Loucy (cell line): ENCODE results near the gene SHC4.

ENCODE experiments used
- H2AFZ ChIP-seq: fragments of 200-600 bp; sonication (generic); 2 replicates; pipeline ENCODE4 v1.6.0; 2016; ENCODE audit warnings: antibody characterized with exemption, mild to moderate bottlenecking, low read length, moderate library complexity
- H3F3A ChIP-seq: fragments of 200-600 bp; 2 replicates; pipeline ENCODE4 v1.6.0; 2016; ENCODE audit warnings: antibody characterized with exemption, low read depth, mild to moderate bottlenecking
- H3K27me3 ChIP-seq: fragments of 200-600 bp; sonication (generic); 2 replicates; pipeline ENCODE4 v1.6.1; 2014; ENCODE audit warnings: low read length, mild to moderate bottlenecking; ENCODE audit not compliant: insufficient read depth, poor library complexity, severe bottlenecking
- H3K36me3 ChIP-seq: fragments of 200-600 bp; sonication (generic); 2 replicates; pipeline ENCODE4 v1.6.1; 2016; ENCODE audit warnings: low read length; ENCODE audit not compliant: insufficient read depth
- H3K4me1 ChIP-seq: fragments of 200-600 bp; sonication (generic); 2 replicates; pipeline ENCODE4 v1.5.1; 2014; ENCODE audit warnings: low read length, mild to moderate bottlenecking; ENCODE audit not compliant: insufficient read depth, poor library complexity, severe bottlenecking
- H3K4me2 ChIP-seq: fragments of 200-600 bp; sonication (generic); 2 replicates; pipeline ENCODE4 v1.6.0; 2014; ENCODE audit warnings: antibody characterized with exemption, low read length, low read depth, mild to moderate bottlenecking; ENCODE audit not compliant: poor library complexity, severe bottlenecking
- H3K4me3 ChIP-seq: fragments of 200-600 bp; sonication (generic); 2 replicates; pipeline ENCODE4 v1.5.1; 2014; ENCODE audit warnings: low read length, mild to moderate bottlenecking, mixed read lengths; ENCODE audit not compliant: poor library complexity, severe bottlenecking
- H3K79me2 ChIP-seq: fragments of 200-600 bp; sonication (generic); 2 replicates; pipeline ENCODE4 v1.6.1; 2014; ENCODE audit warnings: low read length; ENCODE audit not compliant: insufficient read depth
- H3K9ac ChIP-seq: fragments of 200-600 bp; sonication (generic); 2 replicates; pipeline ENCODE4 v1.6.0; 2014; ENCODE audit warnings: mild to moderate bottlenecking, low read depth, low read length, moderate library complexity; ENCODE audit not compliant: poor library complexity, severe bottlenecking
- H3K9me2 ChIP-seq: fragments of 200-600 bp; sonication (generic); replicated peaks from 2 replicates; pipeline ENCODE4 v1.6.1; 2016; ENCODE audit warnings: low read depth, low read length, mixed read lengths
- H3K9me3 ChIP-seq: fragments of 200-600 bp; sonication (generic); 2 replicates; pipeline ENCODE4 v1.6.1; 2014; ENCODE audit warnings: mild to moderate bottlenecking, antibody characterized with exemption, low read length, low read depth; ENCODE audit not compliant: insufficient read depth
- H4K20me1 ChIP-seq: fragments of 200-600 bp; sonication (generic); 2 replicates; pipeline ENCODE4 v1.6.0; 2014; ENCODE audit warnings: antibody characterized with exemption, low read length, mild to moderate bottlenecking; ENCODE audit not compliant: insufficient read depth, poor library complexity, severe bottlenecking
- EZH2phosphoT487 ChIP-seq: fragments of 200-600 bp; IDR thresholded peaks from 2 replicates; pipeline ENCODE4 v1.6.1; 2018; ENCODE audit warnings: antibody characterized with exemption, mild to moderate bottlenecking, moderate library complexity, borderline replicate concordance
- TF ChIP-seq, protein P1 (sequence below): fragments of 200-600 bp; sonication (generic); conservative IDR thresholded peaks from 2 replicates; pipeline ENCODE4 v1.5.1; 2014; ENCODE audit warnings: mild to moderate bottlenecking, antibody characterized with exemption, low read length

Gene SHC4

DNA sequence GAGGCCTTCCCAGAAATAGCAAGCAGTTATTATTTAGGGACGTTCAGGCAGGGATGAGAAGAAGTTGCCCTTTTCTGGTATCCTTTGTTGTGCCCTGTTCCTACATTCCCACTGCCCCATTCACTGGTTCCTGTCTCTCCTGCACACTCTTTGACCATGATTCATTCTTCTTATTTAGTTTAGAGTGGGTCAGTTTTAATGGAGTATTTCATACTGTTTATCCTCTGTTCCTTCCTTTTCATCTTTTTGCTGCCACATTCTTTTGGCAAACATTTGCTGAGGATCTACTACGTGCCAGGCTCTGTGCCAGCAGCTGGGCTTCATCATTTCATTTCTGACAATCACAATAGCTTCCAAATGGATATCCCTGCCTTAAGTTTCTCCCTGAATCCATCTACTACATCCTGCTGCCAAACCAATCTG is 97.6 kb downstream of the SHC4 start:
- Histone ChIP-seq H3K79me2 (no peaks in the 10 kb centered on the region), H3F3A (no peaks in the 10 kb centered on the region), H4K20me1 (no peaks in the 10 kb centered on the region), H3K9ac (no peak overlapping the region), H3K9me3 (no peaks in the 10 kb centered on the region), H3K9me2 (no peaks in the 10 kb centered on the region), H3K4me2 (no peak overlapping the region), H3K4me3 (no peak overlapping the region), H3K27me3 (no peaks in the 10 kb centered on the region), H3K4me1 (peaks cover 13% of the 10 kb centered on the region), H2AFZ (no peak overlapping the region), H3K36me3 (no peaks in the 10 kb centered on the region)
- TF ChIP-seq, protein P1, sequence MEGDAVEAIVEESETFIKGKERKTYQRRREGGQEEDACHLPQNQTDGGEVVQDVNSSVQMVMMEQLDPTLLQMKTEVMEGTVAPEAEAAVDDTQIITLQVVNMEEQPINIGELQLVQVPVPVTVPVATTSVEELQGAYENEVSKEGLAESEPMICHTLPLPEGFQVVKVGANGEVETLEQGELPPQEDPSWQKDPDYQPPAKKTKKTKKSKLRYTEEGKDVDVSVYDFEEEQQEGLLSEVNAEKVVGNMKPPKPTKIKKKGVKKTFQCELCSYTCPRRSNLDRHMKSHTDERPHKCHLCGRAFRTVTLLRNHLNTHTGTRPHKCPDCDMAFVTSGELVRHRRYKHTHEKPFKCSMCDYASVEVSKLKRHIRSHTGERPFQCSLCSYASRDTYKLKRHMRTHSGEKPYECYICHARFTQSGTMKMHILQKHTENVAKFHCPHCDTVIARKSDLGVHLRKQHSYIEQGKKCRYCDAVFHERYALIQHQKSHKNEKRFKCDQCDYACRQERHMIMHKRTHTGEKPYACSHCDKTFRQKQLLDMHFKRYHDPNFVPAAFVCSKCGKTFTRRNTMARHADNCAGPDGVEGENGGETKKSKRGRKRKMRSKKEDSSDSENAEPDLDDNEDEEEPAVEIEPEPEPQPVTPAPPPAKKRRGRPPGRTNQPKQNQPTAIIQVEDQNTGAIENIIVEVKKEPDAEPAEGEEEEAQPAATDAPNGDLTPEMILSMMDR: no peak
- TF ChIP-seq EZH2phosphoT487: no peak

DNA sequence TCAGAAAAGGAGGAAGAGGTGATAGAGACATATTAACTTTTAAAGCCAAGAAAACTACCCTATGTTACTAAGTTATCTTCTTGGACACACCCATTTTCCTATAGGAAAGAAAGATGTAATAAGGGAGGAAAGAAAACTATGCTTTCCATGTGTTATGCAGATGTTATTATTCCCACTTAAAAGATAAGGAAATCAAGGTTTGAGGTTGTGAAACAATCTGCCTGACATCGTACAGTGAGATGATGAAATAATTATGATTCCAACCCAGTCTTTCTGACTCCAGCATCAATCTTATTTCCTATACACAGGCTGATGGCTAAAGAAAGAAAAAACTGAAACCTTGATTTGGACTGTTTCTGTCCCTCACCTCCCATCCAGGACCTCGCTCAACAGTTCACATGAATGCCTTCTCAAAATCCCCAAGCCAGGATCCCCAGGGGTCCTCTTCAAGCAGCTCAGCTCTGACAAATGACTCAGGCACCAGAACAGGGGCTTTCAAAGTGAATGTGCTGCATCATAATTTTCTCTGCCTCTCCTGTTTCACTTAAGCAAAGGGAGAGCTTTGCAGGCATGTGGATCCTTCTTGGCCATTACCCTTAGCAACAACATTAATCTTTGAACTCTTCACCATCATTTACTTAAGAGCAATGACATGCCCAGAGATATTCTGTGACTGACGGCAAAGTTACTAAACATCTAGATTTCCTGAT is 98.2 kb downstream of the SHC4 start:
- Histone ChIP-seq H3K4me1 (peaks cover 13% of the 10 kb centered on the region), H2AFZ (no peak overlapping the region), H3K79me2 (no peaks in the 10 kb centered on the region), H3K9me2 (no peaks in the 10 kb centered on the region), H4K20me1 (no peaks in the 10 kb centered on the region), H3F3A (no peaks in the 10 kb centered on the region), H3K9ac (no peak overlapping the region), H3K4me3 (no peak overlapping the region), H3K36me3 (no peaks in the 10 kb centered on the region), H3K4me2 (no peak overlapping the region), H3K9me3 (no peaks in the 10 kb centered on the region), H3K27me3 (no peaks in the 10 kb centered on the region)
- TF ChIP-seq, protein P1: no peak
- TF ChIP-seq EZH2phosphoT487: no peak

DNA sequence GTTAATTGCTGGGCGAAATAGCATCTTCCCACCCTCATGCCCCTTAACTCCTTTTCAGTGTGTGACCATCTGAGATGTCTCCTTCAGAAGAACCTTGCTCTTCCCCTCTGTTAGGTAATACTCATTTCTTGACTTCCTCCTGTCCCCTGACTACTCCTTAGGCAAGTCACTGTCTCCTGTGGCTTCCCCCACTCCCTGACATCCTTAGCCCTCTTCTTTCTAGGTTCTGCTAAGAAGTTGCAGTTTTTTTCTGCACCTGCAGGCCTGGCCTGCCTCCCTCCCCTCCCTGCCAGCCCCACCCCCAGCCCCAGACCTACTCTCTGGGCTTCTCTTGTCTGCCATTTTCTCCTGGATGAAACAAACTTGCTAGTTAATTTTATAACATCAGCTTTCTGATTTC is 101.0 kb downstream of the SHC4 start:
- Histone ChIP-seq H3K27me3 (no peaks in the 10 kb centered on the region), H3K9ac (no peak overlapping the region), H4K20me1 (no peaks in the 10 kb centered on the region), H3K36me3 (no peaks in the 10 kb centered on the region), H3F3A (no peaks in the 10 kb centered on the region), H3K79me2 (no peaks in the 10 kb centered on the region), H3K4me2 (no peak overlapping the region), H3K4me1 (peaks cover 9% of the 10 kb centered on the region), H3K9me3 (no peaks in the 10 kb centered on the region), H2AFZ (peak overlapping the region; percentile 50), H3K9me2 (no peaks in the 10 kb centered on the region), H3K4me3 (no peak overlapping the region)
- TF ChIP-seq, protein P1: no peak
- no peak for TF ChIP-seq EZH2phosphoT487
